GM19023 (cell line): Measurements from ENCODE around the gene ZBP1.
"Not testable (repeated sequence)": the region's sequence is repeated elsewhere in the genome, so short reads cannot be mapped to it uniquely, and the experiment has no call there.

Experiments used
- ATAC-seq: cut with Tn5 transposase; IDR thresholded peaks from one replicate; pipeline ENCODE4 v1.9.1; 2021; ENCODE audit warnings: mild to moderate bottlenecking, moderate library complexity; ENCODE audit not compliant: unreplicated experiment

ZBP1 gene

DNA sequence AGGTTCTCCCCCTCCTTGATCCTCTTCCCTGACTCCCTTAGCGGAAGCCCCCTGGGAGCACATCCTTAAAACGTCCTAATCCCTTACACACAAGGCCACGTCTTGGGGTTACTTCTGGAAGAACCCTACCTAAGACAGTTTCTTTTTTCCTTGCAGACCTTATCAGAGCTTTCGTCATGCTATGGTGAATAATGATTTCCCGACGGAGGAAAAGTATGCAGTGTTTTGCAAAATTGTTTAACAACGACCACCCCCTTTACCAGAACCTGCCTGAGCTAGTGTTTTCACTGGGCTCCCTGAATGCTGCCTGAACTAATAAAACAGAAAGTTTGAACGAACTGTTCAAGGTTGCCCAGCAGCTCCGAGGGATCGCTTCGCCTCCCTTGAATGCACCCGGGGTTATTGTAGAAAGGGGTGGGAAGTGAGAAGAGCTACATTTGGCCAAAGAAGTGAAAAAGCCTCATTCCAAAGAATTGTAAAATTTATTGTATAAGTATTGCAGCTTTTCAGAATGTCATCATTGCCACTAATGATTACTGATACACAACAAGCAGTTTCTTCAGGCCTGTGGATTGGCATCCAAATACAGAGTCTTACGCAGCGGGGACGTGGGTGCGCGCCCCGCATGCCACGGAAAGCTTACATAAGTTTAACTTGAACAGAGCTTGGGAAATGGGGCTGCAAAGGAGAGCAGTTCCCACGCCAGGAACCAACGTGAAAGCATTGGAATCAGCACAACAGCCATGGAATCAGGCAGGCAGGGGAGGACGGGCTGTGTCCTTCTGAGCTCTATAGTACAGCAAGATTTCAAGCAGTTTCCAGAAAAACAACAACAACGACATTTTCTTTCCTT is 27.9 kb upstream of the ZBP1 start:
- no peak for ATAC-seq

DNA sequence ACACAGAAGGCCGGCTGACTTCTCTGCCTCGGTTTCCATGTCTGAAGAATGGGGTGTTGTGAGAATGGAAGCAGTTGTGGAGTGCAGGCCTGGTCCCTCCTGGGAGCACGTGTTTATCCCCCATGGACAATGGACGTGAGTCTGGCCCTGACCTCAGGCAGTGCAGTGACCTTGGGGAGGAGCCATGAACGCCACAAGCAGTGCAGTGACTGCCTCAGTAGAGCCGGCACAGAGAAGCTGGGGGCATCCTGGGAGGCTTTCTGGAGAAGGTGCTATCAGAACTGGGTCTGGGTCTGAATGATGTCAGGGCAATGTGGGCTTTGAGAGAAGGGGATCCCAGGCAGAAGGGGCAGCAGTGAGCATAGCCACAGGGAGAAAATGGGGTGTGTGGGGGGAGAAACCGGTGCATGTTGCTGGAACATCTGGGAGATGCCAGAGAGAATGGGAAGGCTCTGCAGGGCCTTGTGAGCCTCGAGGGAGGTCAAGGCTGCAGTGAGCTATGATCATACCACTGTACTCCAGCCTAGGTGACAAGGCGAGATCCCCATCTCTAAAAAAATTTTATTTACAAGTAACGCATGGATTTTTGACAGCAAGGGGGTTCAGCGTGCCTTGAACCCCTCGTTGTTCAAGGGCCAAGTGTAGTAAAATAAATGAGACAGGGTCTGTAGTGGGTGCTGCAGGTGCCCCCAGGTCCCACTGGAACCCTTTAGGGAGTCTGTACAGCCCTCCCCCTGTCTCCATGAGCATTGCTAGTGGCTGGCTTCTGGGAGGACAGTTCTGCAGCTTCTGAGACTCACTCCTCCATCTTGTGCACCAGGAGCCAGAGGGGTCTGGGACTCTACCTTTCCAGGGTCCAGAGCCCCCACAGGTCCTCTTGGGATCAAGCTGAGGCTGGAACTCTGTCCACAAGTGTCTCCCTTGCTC is 27.0 kb upstream of the ZBP1 start:
- no peak for ATAC-seq

DNA sequence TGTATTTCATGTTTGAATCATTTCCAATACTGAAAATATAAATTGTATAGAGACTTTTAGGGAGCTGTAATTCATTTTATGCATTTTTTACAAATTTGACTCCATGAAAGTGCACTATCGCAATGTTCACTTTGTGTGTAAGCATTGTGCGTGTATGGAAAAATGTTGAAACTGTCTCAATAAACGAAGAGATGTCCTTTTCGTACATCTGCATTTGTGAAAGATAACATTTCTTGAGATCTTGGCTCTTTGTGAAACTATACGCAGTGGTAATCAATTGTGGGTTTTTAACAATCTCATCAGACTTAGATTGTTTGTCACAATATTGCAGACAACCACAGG is 18.6 kb upstream of the ZBP1 start:
- ATAC-seq: no peak

DNA sequence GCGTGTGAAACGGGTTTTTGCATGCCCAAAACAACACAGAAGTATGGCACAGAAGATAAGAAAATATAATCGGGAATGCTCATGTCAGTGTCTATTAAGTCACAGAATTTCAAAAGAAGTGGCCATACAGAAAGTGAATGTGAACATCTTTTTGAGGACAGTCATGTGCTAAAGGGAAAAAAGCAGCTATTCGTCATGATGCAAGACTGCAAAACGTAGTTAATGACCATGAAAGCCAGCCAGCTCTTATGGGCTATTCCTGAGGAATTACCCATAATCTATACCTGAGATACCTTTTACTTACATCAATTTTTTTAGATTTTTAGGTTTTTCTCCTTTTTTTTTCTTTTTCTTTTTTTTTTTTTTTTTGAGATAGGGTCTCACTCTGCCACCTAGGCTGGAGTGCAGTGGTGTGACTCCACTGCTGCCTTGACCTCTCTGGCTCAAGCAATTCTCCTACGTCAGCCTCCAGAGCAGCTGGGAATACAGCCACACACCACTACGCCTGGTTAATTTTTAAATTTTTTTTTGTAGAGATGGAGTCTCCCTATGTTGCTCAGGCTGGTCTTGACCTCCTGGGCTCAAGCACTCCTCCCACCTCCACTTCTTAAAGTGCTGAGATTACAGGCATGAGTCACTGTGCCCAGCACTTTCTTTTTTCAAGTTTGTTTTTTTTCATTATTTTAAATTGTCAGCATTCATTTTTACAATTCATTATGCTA is 18.1 kb upstream of the ZBP1 start:
- ATAC-seq: no peak

DNA sequence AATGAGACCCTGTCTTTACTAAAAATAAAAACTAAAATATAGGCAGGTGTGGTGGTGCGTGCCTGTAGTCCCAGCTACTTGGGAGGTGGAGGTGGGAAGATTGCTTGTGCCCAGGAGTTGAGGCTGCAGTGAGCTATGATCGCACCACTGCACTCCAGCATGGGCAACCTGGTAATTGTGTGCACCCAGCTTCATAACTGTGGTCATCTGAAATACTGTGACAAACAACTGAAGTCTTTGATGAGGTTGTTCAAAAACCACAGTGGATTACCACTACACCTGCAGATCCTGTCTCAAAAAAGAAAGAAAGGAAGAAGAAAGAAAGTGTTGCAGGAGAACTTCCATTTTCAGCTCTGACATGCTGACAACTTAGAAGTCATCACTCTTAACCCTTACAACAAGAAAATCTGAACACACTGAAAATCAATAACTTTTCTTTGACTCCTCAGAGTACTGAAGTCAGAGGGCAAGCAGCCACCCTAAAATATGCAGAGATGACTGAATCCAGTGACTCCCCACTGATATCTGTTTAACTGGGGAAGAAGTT is 13.8 kb upstream of the ZBP1 start:
- no peak for ATAC-seq

DNA sequence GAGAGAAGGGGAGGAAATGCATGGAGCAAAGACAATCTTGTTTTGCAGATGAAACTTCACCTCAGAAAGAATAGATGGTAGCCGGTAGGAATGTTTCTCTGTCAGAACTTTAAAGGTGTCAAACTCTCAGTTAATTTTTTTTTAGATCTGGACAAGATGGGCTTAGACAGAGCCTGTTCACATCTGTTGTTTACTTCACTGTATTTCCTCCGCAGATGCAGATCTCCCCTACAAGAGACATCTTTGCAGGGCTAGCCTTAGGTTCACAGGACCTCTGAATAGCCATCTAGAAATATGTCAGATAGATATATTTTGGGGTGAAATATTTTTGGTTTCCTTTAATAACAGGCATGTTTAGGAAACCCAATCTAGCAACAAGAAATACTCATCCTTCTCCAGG is 12.1 kb upstream of the ZBP1 start:
- ATAC-seq: no peak

DNA sequence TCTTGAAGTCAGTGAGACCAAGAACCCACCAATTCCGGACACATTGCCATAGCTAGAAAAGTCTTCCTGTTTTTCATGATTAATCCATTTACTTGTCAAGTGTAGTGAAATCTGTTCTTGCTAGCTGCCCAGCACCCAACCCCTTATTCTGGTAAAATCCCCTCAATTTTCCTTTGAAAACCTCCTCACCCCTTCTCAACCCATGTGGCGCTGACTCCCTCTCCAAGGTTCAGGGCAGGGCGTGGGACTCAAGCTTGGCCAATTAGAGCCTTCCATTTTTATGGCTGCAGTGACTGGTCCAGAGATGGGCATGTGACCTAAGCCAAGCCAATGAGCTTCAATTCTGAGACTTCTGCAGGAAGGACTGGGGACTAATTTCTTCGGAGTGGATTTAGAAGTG is 9.8 kb upstream of the ZBP1 start:
- ATAC-seq: no peak

DNA sequence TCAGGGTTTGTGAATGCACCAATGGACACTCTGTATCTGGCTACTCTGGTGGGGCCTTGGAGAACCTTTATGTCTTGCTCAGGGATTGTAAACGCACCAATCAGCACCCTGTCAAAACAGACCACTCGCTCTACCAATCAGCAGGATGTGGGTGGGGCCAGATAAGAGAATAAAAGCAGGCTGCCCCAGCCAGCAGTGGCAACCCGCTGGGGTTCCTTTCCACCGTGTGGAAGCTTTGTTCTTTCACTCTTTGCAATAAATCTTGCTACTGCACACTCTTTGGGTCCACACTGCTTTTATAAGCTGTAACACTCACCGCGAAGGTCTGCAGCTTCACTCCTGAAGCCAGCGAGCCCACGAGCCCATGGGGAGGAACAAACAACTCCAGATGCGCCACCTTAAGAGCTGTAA is 9.3 kb upstream of the ZBP1 start:
- ATAC-seq: not testable (repeated sequence)

DNA sequence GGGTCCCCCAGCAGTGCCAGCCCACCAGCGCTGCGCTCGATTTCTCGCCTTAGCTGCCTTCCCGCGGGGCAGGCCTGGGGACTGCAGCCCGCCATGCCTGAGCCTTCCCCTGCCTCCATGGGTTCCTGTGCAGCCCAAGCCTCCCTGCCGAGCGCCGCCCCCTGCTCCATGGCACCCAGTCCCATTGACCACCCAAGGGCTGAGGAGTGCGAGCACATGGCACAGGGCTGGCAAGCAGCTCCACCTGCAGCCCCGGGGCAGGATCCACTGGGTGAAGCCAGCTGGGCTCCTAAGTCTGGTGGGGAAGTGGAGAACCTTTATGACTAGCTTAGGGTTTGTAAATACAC is 8.7 kb upstream of the ZBP1 start:
- ATAC-seq: not testable (repeated sequence)

DNA sequence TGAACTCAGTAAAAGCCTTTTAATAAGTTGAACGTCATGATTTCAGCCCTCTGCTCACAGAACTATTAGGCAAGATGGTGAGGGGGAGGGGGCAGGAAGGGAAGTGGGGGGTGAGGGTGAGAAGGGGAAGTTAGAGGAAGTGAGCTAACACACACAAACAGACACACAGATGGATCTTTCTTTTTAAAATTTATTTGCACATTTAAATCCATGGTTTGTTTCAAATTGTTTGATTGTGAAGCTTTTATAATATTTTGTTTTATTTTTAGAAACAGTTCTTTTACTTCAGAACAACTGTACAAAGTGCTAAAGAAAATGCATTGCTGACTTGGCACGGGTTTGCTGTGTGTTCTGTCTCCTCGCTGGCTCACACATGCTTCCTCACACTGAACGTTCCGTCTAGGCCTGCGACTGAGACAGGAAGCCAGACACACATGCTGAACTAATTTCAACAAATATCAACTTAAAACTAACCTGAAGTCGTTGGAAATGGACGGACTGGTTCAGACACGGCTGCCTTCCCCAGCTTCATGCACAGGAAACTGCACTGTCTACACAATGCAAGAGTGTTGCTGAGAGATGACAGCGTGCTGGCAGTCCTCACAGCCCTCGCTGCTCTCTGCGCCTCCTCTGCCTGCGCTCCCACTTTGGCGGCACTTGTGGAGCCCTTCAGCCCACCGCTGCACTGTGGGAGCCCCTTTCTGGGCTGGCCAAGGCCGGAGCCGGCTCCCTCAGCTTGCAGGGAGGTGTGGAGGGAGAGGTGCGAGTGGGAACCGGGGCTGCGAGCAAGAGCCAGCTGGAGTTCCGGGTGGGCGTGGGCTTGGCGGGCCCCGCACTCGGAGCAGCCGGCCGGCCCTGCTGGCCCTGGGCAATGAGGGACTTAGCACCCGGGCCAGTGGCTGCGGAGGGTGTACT is 8.1 kb upstream of the ZBP1 start:
- no peak for ATAC-seq

DNA sequence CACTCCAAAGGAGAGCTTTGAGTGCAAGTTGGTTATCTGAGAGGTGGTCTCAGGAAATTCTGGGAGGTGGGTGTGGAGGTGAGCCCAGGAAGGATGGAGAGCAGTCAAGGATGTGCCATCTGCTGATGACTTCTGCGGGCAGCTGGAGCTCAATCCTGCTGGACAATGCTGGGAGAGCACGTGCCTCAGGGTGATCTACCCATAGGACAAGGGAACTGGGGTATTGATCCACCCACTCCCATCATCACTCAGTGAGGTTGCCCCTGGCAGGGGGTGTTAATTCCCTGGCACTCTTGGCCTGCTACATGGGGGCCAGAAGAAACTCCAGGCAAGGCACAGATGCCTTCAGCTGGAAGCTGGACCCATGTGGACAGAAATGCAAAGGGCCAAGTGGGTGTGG is 7.1 kb upstream of the ZBP1 start:
- ATAC-seq: no peak

DNA sequence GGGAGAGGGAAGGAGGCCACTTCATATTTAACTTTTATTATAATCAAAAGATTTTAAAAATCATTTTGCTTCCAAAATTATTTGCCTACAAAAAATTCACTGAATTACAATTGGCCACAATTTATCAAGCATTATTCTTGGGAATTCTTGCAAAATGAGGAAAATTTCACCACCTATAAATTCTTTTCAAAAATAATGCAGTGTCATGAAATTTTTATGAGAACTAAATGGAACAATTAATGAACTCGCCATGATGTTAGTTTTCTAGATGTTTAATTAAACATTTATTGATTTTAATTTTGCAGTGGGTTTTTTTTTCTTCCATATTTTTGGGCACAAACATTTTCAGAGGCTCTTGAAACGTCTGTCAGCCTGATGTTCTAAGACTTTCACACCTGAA is 5.8 kb upstream of the ZBP1 start:
- no peak for ATAC-seq

DNA sequence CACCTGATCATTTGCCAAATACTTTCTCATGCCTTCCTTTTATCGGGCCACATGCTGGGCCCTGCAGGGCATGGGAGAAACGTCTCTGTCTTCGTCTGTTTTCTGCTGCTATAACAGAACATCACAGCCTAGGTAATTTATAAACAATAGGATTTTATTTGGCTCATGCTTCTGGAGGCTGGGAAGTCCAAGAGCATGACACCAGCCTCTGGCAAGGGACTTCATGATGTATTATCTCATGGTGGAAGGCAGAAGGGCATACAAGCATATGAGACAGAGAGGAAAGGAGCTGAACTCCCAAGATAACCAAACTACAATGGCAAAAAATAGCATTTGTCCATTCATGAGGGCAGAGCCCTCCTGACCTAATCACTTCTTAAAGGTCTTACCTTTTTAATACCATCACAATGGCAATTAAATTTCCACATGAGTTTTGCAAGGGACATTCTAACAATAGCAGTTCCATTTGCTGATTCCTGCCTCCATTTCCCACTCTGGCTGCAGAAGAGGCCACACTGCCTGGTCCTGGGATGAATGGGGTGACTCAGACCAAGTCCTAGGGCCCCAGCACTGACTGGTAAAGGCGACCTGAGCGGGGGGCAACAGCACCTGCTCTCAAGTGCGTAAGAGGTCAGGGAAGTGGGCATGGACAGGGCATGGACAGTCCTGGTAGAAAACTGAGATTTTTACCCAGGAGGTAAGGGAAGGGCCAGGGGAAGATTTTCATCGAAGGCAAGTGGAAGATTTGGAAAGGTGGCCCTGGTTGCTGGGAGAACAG is 5.1 kb upstream of the ZBP1 start:
- no peak for ATAC-seq

DNA sequence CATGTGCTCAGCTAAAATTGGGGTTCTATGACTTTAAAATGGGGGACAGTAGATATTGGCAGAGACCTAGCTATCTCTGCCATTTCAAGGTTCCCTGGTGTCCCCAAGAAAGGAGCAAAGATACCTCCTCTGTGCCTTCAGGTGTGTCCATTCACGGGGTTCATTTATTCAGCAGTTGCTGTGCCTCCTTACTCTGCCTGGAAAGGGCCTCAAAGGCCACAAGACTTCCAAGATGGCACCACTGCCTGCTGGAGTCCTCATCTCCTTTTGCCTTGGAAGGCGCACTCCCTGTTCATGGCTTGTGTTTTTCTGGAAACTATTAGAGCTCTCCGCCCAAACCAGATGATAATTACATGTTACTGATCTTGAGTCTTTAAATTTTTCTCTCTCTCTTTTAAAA is 3.9 kb upstream of the ZBP1 start:
- ATAC-seq: no peak

DNA sequence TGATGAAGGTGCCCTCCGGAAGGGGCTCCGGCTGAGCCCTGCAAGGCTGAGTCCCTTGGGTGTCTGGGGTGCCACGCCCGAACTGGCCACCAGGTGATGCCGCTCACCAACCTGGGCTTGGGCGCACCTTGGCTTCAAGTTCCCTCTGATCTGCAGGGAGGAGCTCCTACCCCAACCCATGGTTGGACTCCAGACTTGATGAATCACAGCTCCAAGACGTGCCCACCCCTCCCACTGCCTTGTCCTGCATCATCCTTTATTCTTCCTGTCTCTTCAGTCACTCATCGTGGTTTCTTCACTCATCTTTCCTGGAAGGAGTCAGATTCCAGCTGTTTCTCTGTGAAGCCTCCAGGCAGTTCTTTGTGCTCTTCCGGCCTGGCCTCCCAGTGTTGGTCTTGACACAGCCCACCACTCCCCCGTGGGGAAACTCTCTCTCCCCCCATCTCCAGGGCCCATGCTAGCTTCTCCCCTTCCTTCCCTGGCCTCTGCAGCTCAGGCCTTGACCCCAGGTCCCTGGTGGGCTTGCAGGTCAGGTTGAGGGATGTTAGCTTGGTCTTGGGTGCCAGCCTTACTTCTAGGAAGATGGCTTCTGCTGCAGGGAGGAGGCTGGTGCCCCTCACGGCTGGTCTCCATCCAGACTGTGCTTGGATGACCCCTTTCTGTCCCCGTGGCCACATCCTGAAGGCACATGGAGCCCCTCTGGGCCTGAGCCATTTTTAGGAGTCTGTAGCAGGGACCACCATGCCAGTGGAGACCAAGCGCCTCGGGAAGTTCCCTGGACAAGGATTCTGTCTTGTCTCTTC is 2.6 kb upstream of the ZBP1 start:
- ATAC-seq: no peak

DNA sequence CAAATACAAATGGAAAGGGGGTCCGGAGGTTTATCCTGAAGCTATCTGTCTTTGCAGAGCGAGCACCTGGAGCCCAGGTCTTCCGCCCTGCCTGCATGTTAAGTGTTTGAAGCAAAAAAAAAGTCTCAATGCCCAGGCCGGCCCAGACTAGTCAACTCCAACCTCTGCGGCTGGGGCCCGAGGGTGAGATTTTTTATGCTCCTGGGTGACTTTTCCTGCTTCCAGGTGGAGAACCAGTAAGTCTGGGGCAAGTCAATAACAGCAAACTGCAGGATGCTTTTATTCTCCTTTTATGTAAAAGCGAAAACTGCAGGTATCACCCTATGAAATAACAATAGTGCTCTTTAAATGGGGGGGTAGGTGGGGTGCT is 2.0 kb upstream of the ZBP1 start:
- ATAC-seq: no peak

DNA sequence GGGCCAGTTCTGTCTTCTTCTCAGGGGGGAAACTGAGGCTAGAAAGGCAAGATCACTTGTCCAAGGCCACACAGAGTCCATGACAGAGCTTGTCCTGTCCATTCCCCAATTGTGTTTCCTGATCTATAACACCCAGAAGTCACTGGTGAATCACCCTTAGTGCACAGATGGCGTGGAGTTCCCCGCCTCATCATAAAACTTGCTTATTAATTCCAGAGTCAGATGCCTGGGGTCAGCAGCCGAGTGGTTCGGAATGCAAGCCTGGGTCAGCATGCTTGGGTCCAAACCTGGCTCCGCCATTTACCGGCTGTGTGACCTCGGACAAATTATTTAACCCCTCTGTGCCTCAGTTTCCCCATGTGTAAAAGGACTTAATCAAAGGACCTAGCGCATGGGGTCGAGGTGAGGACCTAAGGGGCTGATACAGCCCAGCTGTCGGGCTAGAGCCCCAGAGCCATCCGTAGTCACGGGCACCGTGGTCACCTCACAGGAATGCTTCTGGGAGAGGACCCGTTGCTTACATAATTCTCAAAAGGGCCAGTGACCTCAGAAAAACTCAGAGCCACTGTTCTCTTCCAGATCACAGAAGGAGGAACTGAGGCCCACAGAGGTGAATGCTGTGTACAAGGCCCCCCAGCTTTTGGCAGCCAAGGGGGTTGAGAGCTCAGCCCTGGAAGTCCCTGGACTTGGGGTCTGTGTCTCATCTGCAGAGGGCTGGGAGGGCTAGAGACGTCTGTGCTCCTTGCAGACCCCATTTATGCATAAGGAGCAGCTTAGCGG is 1.4 kb upstream of the ZBP1 start:
- no peak for ATAC-seq

DNA sequence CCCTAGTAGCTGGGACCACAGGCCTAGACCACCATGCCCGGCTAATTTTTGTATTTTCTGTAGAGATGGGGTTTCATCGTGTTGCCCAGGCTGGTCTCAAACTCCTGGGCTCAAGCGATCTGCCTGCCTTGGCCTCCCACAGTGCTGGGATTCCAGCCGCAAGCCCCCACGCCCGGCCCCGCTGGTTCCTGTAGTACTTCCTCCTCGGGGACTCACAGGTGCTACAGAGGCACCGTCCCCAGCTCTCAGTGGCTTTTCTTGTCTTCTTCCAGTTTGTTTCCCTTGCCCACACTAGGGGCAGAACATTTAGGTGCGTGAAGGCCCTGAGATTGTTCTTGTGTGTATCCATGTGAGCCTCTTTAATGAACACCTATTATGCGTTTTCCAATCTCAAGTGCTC is 773 bp upstream of the ZBP1 start:
- no peak for ATAC-seq
